HG03520 (cell line): Measurements from ENCODE around the gene XKRX.
A peak's percentile ranks its signal among the peaks of the same experiment; 100 is the strongest.

Experiments used
- ATAC-seq: cut with Tn5 transposase; IDR thresholded peaks from one replicate; pipeline ENCODE4 v1.9.1; 2021; ENCODE audit warnings: mild to moderate bottlenecking, moderate library complexity; ENCODE audit not compliant: unreplicated experiment

Gene XKRX

GRCh38 chrX:100895365-100896075 lies 33.2 kb downstream of the XKRX start:
- peak; percentile 74 for ATAC-seq

GRCh38 chrX:100883654-100884053 lies 45.1 kb downstream of the XKRX start:
- ATAC-seq = no peak

DNA sequence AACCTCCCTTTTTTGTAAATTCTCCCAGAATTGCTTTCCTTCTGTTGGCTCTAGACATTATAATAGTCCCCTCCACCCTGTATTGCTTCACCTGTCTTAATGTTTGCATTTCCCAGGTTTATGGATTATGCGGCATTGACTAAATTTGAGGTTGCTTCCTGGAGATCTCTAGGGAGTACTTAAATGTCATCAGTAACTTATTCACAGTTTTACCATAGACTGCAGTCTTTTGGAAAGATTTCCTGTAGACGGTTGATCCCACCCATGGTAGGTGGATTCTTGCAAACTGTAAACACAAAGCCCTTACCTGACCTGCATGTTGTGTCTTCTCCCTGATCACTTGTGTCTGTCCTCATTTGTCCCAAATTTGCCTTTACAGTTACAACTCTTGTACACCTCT lies 48.3 kb downstream of the XKRX start:
- ATAC-seq = no peak

DNA sequence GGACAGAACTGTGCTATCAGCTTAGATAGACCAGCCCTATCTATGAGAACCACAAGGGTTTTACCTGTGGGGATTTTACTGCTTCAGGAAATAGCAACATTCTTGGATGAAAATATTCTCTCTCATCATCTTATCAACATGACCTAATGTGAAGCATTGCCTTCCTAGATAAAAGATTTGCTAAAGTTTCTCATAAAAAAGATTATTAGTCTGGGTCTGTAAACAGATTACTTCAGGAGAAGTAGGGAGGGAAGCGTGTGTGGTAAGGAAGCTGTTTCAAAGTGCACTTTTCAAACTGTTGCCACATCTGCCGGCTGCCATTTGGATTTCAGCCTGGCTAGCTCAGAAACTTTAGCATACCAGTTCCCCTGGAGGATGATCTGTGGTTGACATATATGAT lies 54.4 kb downstream of the XKRX start, which contains the start of gene NOX1:
NOX1 (minus strand) TSS at position 35 of the 400 bp plus-strand sequence. CDS start 220 bp downstream, outside the sequence.
- ATAC-seq = no peak

DNA sequence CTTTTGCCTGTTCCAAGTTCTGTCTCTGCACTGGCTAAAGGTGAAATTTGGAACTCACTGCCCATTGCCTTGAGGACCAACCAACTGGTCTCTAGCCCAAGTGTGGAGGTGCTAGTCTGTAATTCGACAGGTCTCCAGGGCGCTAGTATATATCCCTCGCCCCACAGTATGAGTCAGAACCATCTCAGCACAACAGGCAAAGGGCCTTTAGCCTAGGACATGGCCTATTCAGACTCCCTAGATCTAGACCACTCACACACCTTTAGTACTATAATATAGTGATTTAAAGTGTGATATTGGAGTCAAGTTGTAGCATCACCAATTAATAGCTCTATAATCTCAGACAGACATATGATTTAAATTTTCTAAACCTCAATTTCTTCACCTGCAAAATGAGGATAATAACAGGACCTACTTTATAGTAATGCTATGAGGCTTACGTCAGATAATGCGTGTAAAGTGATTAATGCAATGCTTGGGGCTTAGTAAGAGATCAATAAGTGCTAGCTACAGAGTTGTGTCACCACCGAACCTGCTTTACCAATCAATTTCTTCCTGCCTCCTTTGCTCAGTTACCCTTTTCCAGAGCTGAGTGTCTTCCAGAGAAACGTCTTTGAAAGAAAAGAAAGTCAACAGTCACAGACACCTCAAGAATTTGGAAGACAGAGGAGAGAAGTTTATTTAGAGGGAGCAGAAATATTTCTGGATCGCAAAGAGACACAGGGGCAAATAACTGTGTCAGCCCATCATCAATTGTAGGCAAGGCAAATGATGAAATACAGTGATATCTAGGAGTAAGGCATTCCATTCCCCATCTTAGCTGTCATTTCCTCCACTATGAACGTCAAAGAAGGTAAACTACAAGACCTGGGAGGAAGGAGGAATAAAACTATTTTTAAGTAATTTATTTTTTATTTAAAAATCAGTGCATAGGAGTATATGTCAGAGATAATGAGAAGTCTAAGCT lies 56.8 kb downstream of the XKRX start:
- ATAC-seq = no peak

DNA sequence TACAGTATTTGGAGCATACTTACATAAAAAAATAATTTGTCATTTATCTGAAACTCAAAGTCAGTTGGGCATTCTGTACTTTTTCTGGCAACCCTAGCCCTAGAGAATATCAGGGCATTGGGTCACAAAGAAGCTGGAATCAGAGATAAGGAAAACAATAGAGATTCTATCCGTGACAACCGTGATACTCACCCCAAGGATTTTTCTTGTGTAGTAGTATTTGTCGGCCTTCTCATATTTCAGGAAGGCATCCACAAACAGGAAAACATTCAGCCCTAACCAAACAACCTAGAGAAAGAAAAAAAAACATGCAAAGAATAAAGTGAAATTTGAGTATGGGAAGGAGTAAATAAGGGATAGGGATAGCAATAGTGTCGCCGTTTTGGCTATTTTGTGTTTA lies 58.2 kb downstream of the XKRX start:
- no peak for ATAC-seq

DNA sequence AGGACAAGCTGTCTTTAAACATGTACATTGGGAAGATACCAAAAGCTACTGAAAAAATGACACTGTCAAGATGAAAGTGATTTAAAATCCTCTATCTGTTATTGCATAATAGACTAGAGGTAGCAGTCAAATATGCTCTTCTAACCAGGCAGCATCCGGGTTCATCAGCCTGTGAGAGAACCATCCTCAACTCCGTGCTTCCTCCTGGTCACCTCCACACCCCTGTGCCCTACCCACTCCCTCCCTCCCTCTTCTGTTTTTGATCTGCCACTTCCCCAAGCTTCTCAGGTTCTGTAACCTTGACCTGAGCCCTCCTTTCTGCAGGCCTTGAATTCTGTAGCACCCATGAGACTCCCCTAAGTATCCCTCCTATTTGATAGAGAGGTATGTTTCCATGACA lies 60.4 kb downstream of the XKRX start:
- no peak for ATAC-seq

DNA sequence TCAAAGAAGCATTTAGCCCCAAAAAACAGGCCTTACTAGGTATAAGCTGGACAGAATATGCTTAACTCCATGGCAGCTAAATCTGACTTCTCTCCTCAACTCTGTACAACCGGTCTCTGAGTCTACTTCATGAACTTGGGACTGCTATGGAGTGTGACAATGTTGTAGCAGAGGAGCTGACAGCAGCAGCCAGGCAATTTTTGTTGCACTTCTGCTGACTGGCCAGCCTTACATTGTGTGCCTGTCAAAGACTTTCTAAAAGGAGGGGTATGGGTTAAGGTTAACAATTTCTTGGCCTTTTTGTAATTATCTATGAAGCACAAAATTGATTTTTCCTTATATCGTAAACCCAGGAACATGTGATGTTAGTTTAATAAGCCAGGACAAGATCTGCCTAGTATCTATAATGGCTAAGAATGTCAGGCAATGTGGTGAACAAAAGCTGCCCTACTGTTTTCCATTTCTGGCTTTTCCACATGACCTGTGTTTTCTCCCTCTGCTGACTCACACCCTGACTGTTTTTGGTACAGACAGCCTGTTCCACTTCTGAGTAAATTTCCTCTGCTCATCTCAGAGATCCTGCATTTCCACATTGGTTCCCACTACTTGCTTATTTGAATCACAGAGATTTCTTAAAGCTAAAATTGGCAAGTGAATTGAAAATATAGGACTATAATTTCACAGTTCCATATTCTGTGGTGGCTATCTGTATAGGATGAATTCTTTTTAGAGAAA lies 63.9 kb downstream of the XKRX start:
- ATAC-seq = no peak
